Measurements from ENCODE around the gene CHKA.
A peak's percentile ranks its signal among the peaks of the same experiment; 100 is the strongest.

Gene CHKA

GRCh38 chr11:68137833-68138232, 16.6 kb upstream of the CHKA start:
- H3K27me3 Mint-ChIP-seq (ENCODE audit: low read depth): peaks cover 5% of the 10 kb centered on the region
- H3K4me3 Mint-ChIP-seq: no peak overlapping the region
- H3K27ac Mint-ChIP-seq: no peak overlapping the region
- H3K36me3 Mint-ChIP-seq (ENCODE audit: low read depth): no peaks in the 10 kb centered on the region
- DNase-seq (ENCODE audit: low spot score): no peak
- peaks cover 2% of the 10 kb centered on the region for H3K4me1 Mint-ChIP-seq (ENCODE audit: low read depth)
- peaks cover 16% of the 10 kb centered on the region for H3K9me3 Mint-ChIP-seq

GRCh38 chr11:68136866-68137265, 15.7 kb upstream of the CHKA start:
- Mint-ChIP-seq H3K9me3 (peaks cover 21% of the 10 kb centered on the region), H3K4me3 (no peak overlapping the region), H3K4me1 (ENCODE audit: low read depth) (no peaks in the 10 kb centered on the region), H3K27me3 (ENCODE audit: low read depth) (peaks cover 5% of the 10 kb centered on the region), H3K36me3 (ENCODE audit: low read depth) (peaks cover 4% of the 10 kb centered on the region), H3K27ac (no peak overlapping the region)
- no peak for DNase-seq (ENCODE audit: low spot score)

- Mint-ChIP-seq H3K4me1 (ENCODE audit: low read depth) (no peaks in the 10 kb centered on the region), H3K9me3 (peaks cover 22% of the 10 kb centered on the region), H3K4me3 (no peak overlapping the region), H3K27me3 (ENCODE audit: low read depth) (peaks cover 5% of the 10 kb centered on the region), H3K36me3 (ENCODE audit: low read depth) (peaks cover 4% of the 10 kb centered on the region), H3K27ac (no peak overlapping the region)
- DNase-seq (ENCODE audit: low spot score): no peak
Measured at GRCh38 chr11:68135161-68135560, 14.0 kb upstream of the CHKA start.

DNA sequence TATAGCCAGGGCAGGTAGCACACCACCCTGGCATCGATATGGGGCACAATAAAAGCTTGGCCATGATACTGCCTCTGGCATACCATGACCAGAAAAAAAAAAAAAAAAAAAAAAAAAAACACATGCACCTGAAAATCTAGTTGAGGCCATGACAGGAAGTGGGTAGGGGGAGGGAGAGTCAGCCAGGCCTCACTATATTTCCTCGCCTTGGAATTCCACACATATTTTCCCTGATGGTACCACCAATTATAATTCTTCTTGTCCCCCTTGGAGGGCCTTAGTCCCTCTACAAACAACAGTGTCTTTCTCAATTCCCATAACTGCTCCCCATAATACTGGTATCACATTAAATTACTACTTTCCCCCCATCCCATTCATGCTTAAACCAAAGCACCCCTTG, 12.6 kb upstream of the CHKA start:
- H3K9me3 Mint-ChIP-seq: peaks cover 22% of the 10 kb centered on the region
- peaks cover 16% of the 10 kb centered on the region for H3K27me3 Mint-ChIP-seq (ENCODE audit: low read depth)

DNA sequence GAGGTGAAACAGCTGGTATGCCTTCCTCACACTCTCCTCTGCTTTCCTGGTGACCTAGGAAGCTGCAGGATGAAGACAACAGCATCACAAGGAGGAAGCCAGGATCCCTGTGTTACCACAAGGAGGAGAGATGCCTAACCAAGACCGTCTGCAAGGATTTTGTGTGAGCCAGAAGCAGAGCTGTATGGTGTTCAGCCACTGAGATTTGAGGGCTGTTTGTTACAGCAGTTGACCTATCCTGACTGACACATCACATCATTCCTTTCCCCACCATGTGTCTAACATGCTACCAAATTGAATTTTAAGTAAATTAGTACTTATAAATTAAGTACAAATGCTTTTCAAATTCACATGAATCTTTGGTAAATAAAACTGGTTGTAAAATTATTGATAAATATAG, 8.9 kb upstream of the CHKA start:
- Mint-ChIP-seq H3K27me3 (ENCODE audit: low read depth) (peaks cover 23% of the 10 kb centered on the region), H3K27ac (no peak overlapping the region), H3K4me3 (no peak overlapping the region), H3K36me3 (ENCODE audit: low read depth) (peaks cover 4% of the 10 kb centered on the region), H3K4me1 (ENCODE audit: low read depth) (no peaks in the 10 kb centered on the region), H3K9me3 (peaks cover 21% of the 10 kb centered on the region)
- no peak for DNase-seq (ENCODE audit: low spot score)

More for the DNA sequence above, 12.6 kb upstream of the CHKA start:
- no peak overlapping the region for H3K27ac Mint-ChIP-seq
- H3K4me3 Mint-ChIP-seq: no peak overlapping the region
- H3K36me3 Mint-ChIP-seq (ENCODE audit: low read depth): peaks cover 4% of the 10 kb centered on the region
- no peak for DNase-seq (ENCODE audit: low spot score)
- H3K4me1 Mint-ChIP-seq (ENCODE audit: low read depth): no peaks in the 10 kb centered on the region

- Mint-ChIP-seq H3K4me3 (no peak overlapping the region), H3K27ac (no peak overlapping the region), H3K27me3 (ENCODE audit: low read depth) (peaks cover 23% of the 10 kb centered on the region), H3K36me3 (ENCODE audit: low read depth) (peaks cover 4% of the 10 kb centered on the region), H3K9me3 (peaks cover 10% of the 10 kb centered on the region), H3K4me1 (ENCODE audit: low read depth) (no peaks in the 10 kb centered on the region)
- no peak for DNase-seq (ENCODE audit: low spot score)
Measured at GRCh38 chr11:68128682-68129327, 7.6 kb upstream of the CHKA start.

GRCh38 chr11:68127714-68128681, 6.8 kb upstream of the CHKA start:
- H3K36me3 Mint-ChIP-seq (ENCODE audit: low read depth): peaks cover 4% of the 10 kb centered on the region
- no peak overlapping the region for H3K4me3 Mint-ChIP-seq

GRCh38 chr11:68125164-68125563, 4.0 kb upstream of the CHKA start:
- H3K36me3 Mint-ChIP-seq (ENCODE audit: low read depth): no peaks in the 10 kb centered on the region
- H3K27me3 Mint-ChIP-seq (ENCODE audit: low read depth): peaks cover 23% of the 10 kb centered on the region
- H3K4me1 Mint-ChIP-seq (ENCODE audit: low read depth): peaks cover 8% of the 10 kb centered on the region
- H3K4me3 Mint-ChIP-seq: no peak overlapping the region
- DNase-seq (ENCODE audit: low spot score): no peak
- H3K9me3 Mint-ChIP-seq: no peaks in the 10 kb centered on the region
- no peak overlapping the region for H3K27ac Mint-ChIP-seq

More at GRCh38 chr11:68127714-68128681, 6.8 kb upstream of the CHKA start:
- no peaks in the 10 kb centered on the region for H3K4me1 Mint-ChIP-seq (ENCODE audit: low read depth)
- no peak for DNase-seq (ENCODE audit: low spot score)
- peaks cover 6% of the 10 kb centered on the region for H3K9me3 Mint-ChIP-seq
- peaks cover 23% of the 10 kb centered on the region for H3K27me3 Mint-ChIP-seq (ENCODE audit: low read depth)
- no peak overlapping the region for H3K27ac Mint-ChIP-seq

DNA sequence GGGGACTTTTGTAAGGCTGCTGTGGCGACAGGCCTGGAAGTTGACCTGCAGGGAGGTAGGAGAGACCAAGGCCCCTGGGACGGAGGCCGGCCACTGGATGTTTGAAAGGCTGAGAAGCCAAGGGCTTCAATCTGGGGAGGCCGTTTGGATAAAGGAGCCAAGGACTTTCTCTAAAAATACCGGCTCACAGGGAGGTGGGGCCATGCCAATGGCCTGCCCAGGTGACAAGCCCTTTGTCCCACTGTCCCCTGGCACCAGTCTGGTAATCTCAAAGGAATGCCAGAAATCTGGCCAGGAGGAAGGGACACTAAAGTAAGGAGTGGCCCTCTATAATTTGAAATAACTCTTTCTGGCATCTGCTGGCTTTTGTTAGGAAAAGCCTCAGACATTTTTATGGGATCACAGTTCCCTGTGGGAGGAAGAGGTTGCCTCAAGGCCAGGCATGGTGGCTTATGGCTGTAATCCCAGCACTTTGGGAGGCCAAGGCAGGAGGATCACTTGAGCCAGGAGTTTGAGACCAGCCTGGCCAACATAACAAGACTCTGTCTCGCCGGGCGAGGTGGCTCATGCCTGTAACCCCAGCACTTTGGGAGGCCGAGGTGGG, 1.9 kb upstream of the CHKA start:
- H3K9me3 Mint-ChIP-seq: no peaks in the 10 kb centered on the region
- peaks cover 9% of the 10 kb centered on the region for H3K27me3 Mint-ChIP-seq (ENCODE audit: low read depth)
- H3K4me1 Mint-ChIP-seq (ENCODE audit: low read depth): peaks cover 14% of the 10 kb centered on the region
- H3K27ac Mint-ChIP-seq: no peak overlapping the region
- no peak for DNase-seq (ENCODE audit: low spot score)
- no peaks in the 10 kb centered on the region for H3K36me3 Mint-ChIP-seq (ENCODE audit: low read depth)
- H3K4me3 Mint-ChIP-seq: peak overlapping the region; percentile 13

DNA sequence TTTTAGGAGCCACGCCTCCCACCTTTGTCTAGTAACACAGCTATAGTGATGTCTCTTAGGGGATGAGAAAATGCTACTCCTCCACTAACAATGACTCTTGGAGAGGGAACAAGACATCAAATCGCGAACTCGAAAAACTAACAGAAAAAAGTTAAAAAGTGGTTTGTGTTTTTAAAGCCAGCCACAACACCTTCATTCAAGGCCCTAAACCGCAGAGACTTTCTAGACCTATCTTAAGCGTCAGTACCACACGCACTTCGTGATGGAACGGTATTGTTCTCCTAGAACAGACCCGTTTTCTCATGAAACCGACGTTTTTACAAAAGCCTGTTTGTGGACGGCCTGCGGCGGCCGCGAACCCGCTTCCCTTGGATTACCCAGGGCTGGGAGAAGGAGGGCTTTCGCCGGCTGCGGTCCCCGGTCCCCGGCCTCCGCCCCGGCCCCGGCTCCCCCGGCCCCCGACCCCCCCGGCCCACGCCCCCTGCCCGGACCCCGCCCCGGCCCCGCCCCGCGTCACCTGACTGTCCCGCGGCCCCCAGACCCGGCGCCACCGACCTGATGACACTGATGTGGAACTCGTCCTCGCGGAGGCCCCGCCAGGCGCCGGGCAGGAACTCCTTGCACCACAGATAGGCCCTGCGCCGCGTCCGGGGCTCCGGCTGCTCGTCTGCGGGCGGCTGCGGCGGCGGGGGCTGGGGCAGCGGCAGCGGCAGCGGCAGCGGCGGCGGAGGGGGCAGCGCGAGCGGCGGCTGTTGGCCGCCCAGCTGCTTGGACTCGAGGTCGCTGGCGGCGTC, 718 bp downstream of the CHKA start:
- H3K4me3 Mint-ChIP-seq: peak overlapping the region; percentile 84
- H3K9me3 Mint-ChIP-seq: no peaks in the 10 kb centered on the region
- H3K27me3 Mint-ChIP-seq (ENCODE audit: low read depth): peaks cover 1% of the 10 kb centered on the region
- peaks cover 17% of the 10 kb centered on the region for H3K4me1 Mint-ChIP-seq (ENCODE audit: low read depth)
- no peaks in the 10 kb centered on the region for H3K36me3 Mint-ChIP-seq (ENCODE audit: low read depth)
- peak; percentile 51 for DNase-seq (ENCODE audit: low spot score)
- peak overlapping the region; percentile 88 for H3K27ac Mint-ChIP-seq

GRCh38 chr11:68118706-68119448, 2.3 kb downstream of the CHKA start:
- Mint-ChIP-seq H3K27me3 (ENCODE audit: low read depth) (no peaks in the 10 kb centered on the region), H3K9me3 (no peaks in the 10 kb centered on the region), H3K4me1 (ENCODE audit: low read depth) (peaks cover 22% of the 10 kb centered on the region), H3K4me3 (peak overlapping the region; percentile 40), H3K36me3 (ENCODE audit: low read depth) (no peaks in the 10 kb centered on the region), H3K27ac (no peak overlapping the region)
- no peak for DNase-seq (ENCODE audit: low spot score)

DNA sequence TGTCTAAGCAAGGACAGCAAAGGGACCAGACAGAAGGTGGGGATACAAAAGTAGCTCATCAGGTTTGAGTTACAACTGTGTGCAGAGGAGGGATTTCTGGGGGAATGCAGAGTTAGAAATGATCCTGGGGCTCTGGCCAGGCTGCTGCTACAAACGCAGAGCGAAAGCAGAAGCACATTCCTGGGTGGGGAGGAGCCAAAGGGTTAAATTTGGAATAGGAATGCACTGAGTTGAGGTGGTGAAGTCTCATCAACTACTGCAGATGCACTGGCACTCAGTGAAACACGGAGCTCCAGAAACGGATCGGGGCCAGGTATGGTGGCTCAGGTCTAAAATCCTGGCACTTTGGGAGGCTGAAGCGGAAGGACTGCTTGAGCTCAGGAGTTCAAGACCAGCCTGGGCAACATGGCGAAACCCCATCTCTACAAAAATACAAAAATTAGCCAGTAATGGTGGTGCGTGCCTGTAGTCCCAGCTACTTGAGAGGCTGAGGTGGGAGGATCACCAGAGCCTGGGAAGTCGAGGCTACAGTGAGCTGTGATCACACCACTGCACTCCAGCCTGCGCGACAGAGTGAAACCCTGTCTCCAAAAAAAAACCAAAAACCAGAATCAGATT, 3.2 kb downstream of the CHKA start:
- peaks cover 22% of the 10 kb centered on the region for H3K4me1 Mint-ChIP-seq (ENCODE audit: low read depth)
- H3K4me3 Mint-ChIP-seq: no peak overlapping the region
- H3K27me3 Mint-ChIP-seq (ENCODE audit: low read depth): no peaks in the 10 kb centered on the region
- no peaks in the 10 kb centered on the region for H3K9me3 Mint-ChIP-seq
- H3K36me3 Mint-ChIP-seq (ENCODE audit: low read depth): no peaks in the 10 kb centered on the region
- no peak for DNase-seq (ENCODE audit: low spot score)
- H3K27ac Mint-ChIP-seq: no peak overlapping the region

DNA sequence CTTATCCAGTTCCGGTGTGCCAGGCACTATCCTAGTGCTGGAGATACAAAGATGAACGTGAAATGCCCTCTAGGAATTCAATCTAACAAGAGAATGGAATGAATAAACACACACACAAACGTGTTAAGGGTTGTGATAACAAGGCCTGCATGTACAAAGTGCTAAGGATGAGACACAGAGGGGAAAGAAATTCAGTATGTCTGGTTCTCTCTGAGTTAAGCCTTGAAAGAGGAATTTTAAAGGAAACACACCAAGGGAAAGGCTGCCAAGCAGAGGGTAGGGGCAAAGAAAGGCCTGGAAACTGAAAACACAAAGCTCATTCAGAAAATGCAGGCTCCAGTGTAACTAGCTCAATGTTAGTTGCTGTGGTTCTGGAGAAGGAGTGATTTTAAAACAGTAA, 4.2 kb downstream of the CHKA start:
- DNase-seq (ENCODE audit: low spot score): no peak
- peaks cover 16% of the 10 kb centered on the region for H3K4me1 Mint-ChIP-seq (ENCODE audit: low read depth)
- no peak overlapping the region for H3K27ac Mint-ChIP-seq
- H3K27me3 Mint-ChIP-seq (ENCODE audit: low read depth): no peaks in the 10 kb centered on the region
- H3K9me3 Mint-ChIP-seq: no peaks in the 10 kb centered on the region
- H3K36me3 Mint-ChIP-seq (ENCODE audit: low read depth): peaks cover 2% of the 10 kb centered on the region
- H3K4me3 Mint-ChIP-seq: no peak overlapping the region
